Activated CD4-positive, alpha-beta memory T cell treated with anti-CD3 and anti-CD28 coated beads for 36 hours (primary cell): ENCODE results near the gene TANK. TPM values are rescaled to one million over a fixed set of nuclear protein-coding genes. Genes with fewer than 3 reads are reported as not detected.
A peak's percentile ranks its signal among the peaks of the same experiment; 100 is the strongest.

ENCODE experiments used
- CTCF ChIA-PET: fragments of 350-600 bp; sonication (Branson Sonifier 250); formaldehyde crosslinking; loops from one replicate; lab custom pipeline; 2021; ENCODE audit warnings: antibody characterized with exemption, inconsistent platforms; lab: Charles Lee
- POLR2A ChIA-PET: fragments of 350-600 bp; sonication (Branson Sonifier 250); formaldehyde crosslinking; loops from one replicate; lab custom pipeline; 2021; ENCODE audit warnings: antibody characterized with exemption; lab: Charles Lee
- DNase-seq: peaks from one replicate; pipeline ENCODE4 v3.0.0-alpha.2; 2020
- H3K27ac Mint-ChIP-seq: one replicate; pipeline ENCODE4 v1.8.0; 2021; ENCODE audit warnings: mixed read lengths
- H3K27me3 Mint-ChIP-seq: one replicate; pipeline ENCODE4 v1.8.0; 2021; ENCODE audit warnings: mixed read lengths
- H3K36me3 Mint-ChIP-seq: one replicate; pipeline ENCODE4 v1.8.0; 2021; ENCODE audit warnings: mixed read lengths
- H3K4me1 Mint-ChIP-seq: one replicate; pipeline ENCODE4 v1.8.0; 2021; ENCODE audit warnings: low read depth, mixed read lengths
- H3K4me3 Mint-ChIP-seq: one replicate; pipeline ENCODE4 v1.8.0; 2021; ENCODE audit warnings: mild to moderate bottlenecking, mixed read lengths
- H3K9me3 Mint-ChIP-seq: one replicate; pipeline ENCODE4 v1.8.0; 2021; ENCODE audit warnings: mixed read lengths
- intact Hi-C: fragments of 100-400 bp; cut with micrococcal nuclease; formaldehyde crosslinking; loops from one replicate; pipeline ENCODE4 v1.15.1; 2023
- total RNA-seq, 2 experiments: library from RNA; stranded (reverse); gene quantifications; one replicate each; pipeline ENCODE4 v1.2.3, GENCODE V29; 2021

The TANK gene, protein sequence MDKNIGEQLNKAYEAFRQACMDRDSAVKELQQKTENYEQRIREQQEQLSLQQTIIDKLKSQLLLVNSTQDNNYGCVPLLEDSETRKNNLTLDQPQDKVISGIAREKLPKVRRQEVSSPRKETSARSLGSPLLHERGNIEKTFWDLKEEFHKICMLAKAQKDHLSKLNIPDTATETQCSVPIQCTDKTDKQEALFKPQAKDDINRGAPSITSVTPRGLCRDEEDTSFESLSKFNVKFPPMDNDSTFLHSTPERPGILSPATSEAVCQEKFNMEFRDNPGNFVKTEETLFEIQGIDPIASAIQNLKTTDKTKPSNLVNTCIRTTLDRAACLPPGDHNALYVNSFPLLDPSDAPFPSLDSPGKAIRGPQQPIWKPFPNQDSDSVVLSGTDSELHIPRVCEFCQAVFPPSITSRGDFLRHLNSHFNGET
- total RNA-seq = 10 to 100 TPM; 71.4 to 74.1 TPM

DNA sequence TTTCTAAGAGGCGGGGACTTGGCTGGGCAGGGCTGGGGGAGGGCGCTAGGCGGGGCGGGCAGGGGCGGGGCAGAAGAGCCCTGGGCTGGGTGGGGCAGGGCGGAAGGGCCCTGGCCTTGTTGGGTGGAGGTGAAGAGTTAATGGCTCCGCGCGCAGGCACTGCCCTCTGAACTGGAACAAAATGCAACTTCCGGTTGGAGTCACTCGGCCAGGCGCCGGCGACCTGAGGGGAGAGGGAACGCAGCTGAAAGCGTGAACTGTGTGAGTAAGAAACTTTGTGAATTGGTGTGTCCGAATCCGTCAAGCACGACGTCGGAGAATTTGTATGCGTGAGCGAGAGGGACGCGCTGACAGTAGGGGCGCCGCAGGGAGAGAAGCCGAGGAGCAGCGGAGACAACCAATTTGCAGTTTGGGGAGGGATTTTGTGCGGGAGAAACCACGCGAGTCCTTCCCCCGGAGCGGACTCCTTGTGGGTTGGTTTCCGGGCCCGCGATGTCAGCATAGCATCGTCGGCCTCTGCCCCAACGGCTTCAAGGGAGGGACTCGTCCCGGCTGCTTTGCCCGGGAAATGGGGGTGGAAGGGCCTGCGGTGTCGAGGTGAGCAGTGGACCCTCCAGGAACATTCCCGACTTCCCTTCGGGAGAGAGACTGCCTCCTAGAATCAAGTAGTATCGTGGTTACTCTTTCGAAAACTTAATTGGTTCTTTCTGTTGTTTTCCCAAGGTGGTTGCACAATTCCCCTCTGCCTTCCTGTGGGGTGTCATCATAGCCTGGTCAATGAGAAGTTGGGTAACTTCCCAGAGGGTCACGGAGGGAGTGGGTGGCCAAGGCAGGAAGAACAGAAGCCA is at the start of gene TANK:
Gene TANK, plus strand, starts transcription at position 203 of the 848 bp plus-strand sequence. CDS start 19,235 bp downstream, outside the sequence.
- H3K4me1 Mint-ChIP-seq = peaks cover 55% of the 10 kb centered on the region
- H3K36me3 Mint-ChIP-seq = peaks cover 37% of the 10 kb centered on the region
- peak within 1 kb of the TSS; percentile 96 for H3K4me3 Mint-ChIP-seq
- DNase-seq = peak; percentile 96
- H3K9me3 Mint-ChIP-seq = no peaks in the 10 kb centered on the region
- H3K27ac Mint-ChIP-seq = peak within 1 kb of the TSS; percentile 98
- intact Hi-C loops = loop anchor here (1.0 to 10.0 kb wide), 10 partner anchors 24 to 1266 kb away; partner anchors contain the start of gene PSMD14
- ChIA-PET POLR2A (no interaction called here), CTCF (interaction anchor here (0.7 to 1.3 kb wide), 2 partner anchors 20 to 96 kb away, joined by 3 to 4 read pairs; no protein-coding TSS in a partner anchor)
- no peaks in the 10 kb centered on the region for H3K27me3 Mint-ChIP-seq

DNA sequence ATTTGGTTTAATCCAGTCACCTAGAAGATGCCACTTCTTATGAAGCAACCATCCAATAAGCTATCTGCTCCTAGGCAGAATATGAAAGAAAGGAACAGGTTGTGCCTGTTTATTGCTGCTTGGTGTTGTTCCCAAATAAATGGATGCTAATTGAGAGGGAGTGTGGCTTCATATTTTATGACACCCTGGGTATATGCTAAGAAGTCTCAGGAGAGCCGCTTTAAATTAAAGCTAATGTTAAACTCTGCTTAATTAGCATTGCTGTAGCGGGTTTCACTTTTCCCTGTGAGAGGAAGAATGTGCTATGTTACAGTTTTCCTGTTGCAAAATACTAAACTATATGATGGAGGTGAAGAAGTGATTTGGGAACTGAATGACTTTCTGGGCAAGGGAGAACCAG is 48.7 kb upstream of the TANK start:
- intact Hi-C loops = no loop called here
- ChIA-PET CTCF (interaction anchor here (2.7 kb wide), 1 partner anchor 48 kb away, joined by 8 read pairs; no protein-coding TSS in a partner anchor), POLR2A (no interaction called here)
- H3K27ac Mint-ChIP-seq = no peak overlapping the region
- H3K4me1 Mint-ChIP-seq = peaks cover 9% of the 10 kb centered on the region
- no peaks in the 10 kb centered on the region for H3K9me3 Mint-ChIP-seq
- H3K4me3 Mint-ChIP-seq = no peak overlapping the region
- no peaks in the 10 kb centered on the region for H3K36me3 Mint-ChIP-seq
- DNase-seq = no peak
- no peaks in the 10 kb centered on the region for H3K27me3 Mint-ChIP-seq

DNA sequence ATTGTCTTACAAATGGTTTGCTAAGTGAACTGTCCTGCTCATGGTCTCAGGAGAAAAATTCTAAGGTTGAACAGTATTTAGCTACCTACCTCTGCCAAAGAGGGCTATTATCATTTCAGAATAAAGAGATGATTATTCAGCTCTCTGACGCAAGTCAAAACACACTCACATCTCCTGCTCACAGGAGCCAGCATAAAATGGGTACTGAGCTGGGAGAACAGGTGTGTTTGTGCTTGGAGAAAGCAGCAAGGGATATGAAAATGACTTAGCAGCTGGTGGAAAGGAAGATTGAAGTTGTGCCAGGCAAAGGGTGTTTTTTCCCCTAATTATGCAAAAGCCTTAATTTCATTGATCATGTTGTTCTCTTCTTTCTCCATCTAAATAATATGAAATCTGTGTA is 47.3 kb upstream of the TANK start:
- intact Hi-C loops = no loop called here
- ChIA-PET CTCF (interaction anchor here (1.2 to 2.7 kb wide), 2 partner anchors 31 to 49 kb away, joined by 3 to 8 read pairs; no protein-coding TSS in a partner anchor), POLR2A (interaction anchor here (1.3 to 1.9 kb wide), 2 partner anchors 8 to 23 kb away, joined by 3 to 6 read pairs; no protein-coding TSS in a partner anchor)
- DNase-seq = no peak
- Mint-ChIP-seq H3K27ac (no peak overlapping the region), H3K36me3 (no peaks in the 10 kb centered on the region), H3K4me1 (peaks cover 3% of the 10 kb centered on the region), H3K4me3 (no peak overlapping the region), H3K27me3 (no peaks in the 10 kb centered on the region), H3K9me3 (no peaks in the 10 kb centered on the region)

DNA sequence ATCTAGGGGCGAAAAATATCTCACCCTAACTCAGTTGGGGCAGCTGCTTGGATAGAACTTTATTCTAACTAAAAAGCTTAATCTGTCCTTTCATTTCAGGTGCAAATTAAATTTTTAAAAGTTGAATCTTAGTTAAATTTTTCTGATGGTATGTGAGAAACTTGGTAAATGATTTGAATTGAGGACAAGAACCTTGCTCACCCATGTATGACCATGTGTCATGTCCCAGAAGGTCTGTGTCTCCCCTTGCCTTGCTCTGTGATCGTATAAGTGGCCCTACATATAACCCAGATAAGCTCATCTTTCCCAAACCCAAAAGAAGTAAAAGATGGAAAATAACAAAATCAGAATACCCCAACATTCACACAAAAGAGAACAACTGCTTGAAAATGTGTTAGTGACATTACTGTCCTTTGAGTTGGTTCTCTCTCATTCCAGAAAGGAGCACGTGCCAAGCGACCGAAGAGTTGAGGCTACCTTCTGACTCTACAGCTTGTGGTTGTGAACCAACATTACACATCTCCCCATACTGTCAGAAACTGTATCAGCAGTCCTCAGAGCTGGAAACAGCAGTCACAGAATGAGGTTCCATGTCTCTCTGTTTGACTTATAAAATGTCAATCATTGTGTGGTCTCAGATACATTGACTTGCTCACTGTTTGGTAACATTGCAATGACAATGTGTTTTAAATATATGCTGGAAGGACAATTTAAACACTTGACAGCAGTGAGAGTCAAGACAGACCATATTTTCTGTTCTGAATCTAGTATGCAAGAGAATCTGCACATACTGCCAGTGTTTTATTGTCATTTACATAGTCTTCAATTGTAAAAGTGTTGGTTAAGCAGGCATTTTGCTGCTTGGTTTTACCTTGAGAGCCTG is 46.3 kb upstream of the TANK start:
- Mint-ChIP-seq H3K36me3 (no peaks in the 10 kb centered on the region), H3K27me3 (no peaks in the 10 kb centered on the region), H3K27ac (no peak overlapping the region), H3K4me3 (no peak overlapping the region), H3K9me3 (no peaks in the 10 kb centered on the region), H3K4me1 (peaks cover 3% of the 10 kb centered on the region)
- intact Hi-C loops = no loop called here
- peak; percentile 25 for DNase-seq
- ChIA-PET POLR2A (interaction anchor here (1.3 to 1.9 kb wide), 2 partner anchors 9 to 22 kb away, joined by 3 to 6 read pairs; no protein-coding TSS in a partner anchor), CTCF (interaction anchor here (0.6 to 2.7 kb wide), 3 partner anchors 30 to 1190 kb away, joined by 3 to 8 read pairs (median 3); no protein-coding TSS in a partner anchor)

DNA sequence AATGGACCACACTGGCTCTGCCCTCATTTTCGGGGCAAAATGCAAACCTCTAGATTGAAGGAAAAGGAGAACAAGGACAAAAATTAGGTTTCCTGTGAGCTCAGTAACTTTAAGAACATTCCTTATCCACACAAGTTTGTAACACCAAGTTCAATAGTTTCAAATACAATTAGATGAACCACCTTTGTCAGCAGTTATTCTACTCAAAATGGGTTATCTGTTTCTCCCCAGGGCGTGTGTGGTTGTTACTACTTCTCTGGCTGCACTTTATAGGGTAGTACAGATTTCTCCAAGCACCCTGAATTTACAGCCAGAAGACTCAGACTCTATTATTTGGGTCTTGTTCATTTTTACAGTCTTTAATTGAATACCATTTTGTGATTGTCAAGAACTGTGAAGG is 45.0 kb upstream of the TANK start:
- ChIA-PET CTCF (interaction anchor here (0.6 kb wide), 1 partner anchor 108 kb away, joined by 3 read pairs; no protein-coding TSS in a partner anchor), POLR2A (no interaction called here)
- H3K36me3 Mint-ChIP-seq = peaks cover 2% of the 10 kb centered on the region
- no peak overlapping the region for H3K4me3 Mint-ChIP-seq
- no peak overlapping the region for H3K27ac Mint-ChIP-seq
- no peak for DNase-seq
- H3K9me3 Mint-ChIP-seq = no peaks in the 10 kb centered on the region
- peaks cover 3% of the 10 kb centered on the region for H3K4me1 Mint-ChIP-seq
- intact Hi-C loops = no loop called here
- H3K27me3 Mint-ChIP-seq = no peaks in the 10 kb centered on the region

DNA sequence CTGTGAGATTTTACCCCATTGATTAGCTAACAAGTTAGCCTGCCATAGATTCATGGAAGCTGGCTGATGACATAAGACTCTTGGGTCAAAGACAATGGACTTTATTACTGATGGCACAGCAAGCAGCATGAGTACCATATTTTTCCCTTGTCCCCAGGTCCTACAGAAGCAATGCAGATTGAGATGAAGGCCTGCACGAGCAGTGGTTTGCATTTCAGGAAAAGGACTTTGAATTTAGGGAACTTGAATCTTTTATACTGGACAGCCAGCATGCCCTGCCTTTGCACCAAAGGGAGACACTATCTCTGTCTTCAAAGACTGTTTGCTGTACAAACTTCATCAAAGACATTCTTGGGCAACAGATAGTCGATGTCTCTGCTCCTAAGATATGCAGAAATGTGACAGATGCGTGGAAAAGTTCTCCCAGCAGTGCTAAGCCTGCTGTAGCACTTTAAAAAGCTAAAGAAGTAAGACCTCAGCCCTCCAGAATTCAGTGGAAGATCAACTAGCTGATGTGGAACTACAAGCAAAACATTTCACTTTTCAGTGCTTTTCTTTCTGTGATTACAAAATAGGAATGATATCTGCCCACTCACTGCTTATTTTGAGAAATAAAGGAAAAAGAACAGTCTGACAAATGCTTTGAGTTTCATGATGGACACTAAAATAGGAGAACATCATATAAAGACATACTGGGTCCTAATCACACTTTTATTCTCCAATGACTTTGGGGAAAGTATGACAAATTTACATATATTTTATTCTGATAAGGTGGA is 44.4 kb upstream of the TANK start:
- intact Hi-C loops = no loop called here
- Mint-ChIP-seq H3K36me3 (peaks cover 2% of the 10 kb centered on the region), H3K4me3 (no peak overlapping the region), H3K4me1 (peaks cover 3% of the 10 kb centered on the region), H3K9me3 (no peaks in the 10 kb centered on the region), H3K27me3 (no peaks in the 10 kb centered on the region), H3K27ac (no peak overlapping the region)
- CTCF ChIA-PET = interaction anchor here (0.6 to 3.2 kb wide), 3 partner anchors 52 to 216 kb away, joined by 3 to 11 read pairs (median 3); no protein-coding TSS in a partner anchor
- POLR2A ChIA-PET = no interaction called here
- DNase-seq = no peak

DNA sequence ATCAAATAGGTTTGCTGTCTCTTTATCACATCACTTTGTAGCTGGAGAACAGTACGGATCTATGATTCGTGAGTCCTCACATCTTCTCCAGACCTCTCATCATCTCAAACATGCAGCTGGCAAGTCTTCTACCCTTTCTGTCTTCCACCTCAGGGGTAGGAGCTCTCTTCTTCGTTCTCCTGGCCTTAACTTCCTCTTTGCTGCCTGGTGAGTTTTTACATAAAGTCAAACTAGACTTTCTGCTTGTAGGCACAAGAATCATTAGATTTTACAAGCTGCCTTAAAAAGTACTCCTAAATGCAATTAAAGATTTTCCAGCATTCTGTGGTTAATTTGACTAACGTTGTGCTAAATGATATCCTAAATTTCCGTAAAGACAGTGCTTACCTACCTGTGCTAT is 43.7 kb upstream of the TANK start:
- Mint-ChIP-seq H3K36me3 (peaks cover 2% of the 10 kb centered on the region), H3K27ac (no peak overlapping the region), H3K27me3 (no peaks in the 10 kb centered on the region), H3K9me3 (no peaks in the 10 kb centered on the region), H3K4me1 (peaks cover 3% of the 10 kb centered on the region), H3K4me3 (no peak overlapping the region)
- ChIA-PET CTCF (interaction anchor here (0.7 to 3.2 kb wide), 3 partner anchors 53 to 865 kb away, joined by 3 to 11 read pairs (median 3); no protein-coding TSS in a partner anchor), POLR2A (no interaction called here)
- intact Hi-C loops = no loop called here
- no peak for DNase-seq

DNA sequence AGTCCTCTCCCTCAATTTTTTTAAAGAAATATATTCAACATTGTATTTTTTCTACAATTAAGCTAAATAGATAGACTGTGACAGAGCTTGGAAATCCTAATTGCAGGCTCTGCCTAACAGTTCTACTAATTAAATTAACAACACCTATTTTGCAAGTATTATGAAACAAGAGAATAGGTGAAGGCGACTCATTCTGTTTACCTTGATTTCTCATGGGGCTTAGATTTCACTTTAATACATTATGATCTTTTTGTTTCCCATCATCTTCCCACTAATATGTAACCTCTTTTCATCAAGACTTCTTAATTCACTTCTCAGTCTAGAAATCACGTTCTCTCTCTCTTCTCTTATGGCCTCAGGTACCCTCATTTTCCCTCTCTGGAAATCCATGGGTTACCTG is 42.7 kb upstream of the TANK start:
- intact Hi-C loops = no loop called here
- Mint-ChIP-seq H3K4me1 (peaks cover 7% of the 10 kb centered on the region), H3K36me3 (peaks cover 2% of the 10 kb centered on the region), H3K4me3 (no peak overlapping the region), H3K27ac (no peak overlapping the region), H3K27me3 (no peaks in the 10 kb centered on the region), H3K9me3 (no peaks in the 10 kb centered on the region)
- ChIA-PET POLR2A (no interaction called here), CTCF (interaction anchor here (3.2 kb wide), 1 partner anchor 54 kb away, joined by 11 read pairs; no protein-coding TSS in a partner anchor)
- no peak for DNase-seq

DNA sequence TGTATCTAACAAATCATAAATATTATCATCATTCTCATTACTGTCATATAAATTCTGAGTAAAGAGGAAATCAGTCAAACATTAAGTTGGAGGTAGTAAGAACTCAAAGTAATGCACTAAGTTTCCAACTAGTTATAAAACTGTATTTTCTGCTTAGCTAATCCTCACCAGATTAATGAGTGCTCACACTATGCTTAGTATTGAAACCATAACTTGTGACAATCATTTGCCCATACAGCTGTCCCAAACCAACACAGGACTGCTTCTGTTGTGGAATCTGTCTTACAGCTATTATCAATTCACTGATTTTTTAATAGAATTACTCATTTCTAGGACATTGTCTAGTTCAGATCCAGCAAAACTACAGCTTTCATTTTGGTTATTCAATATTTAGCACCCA is 41.5 kb upstream of the TANK start:
- Mint-ChIP-seq H3K4me3 (no peak overlapping the region), H3K27ac (no peak overlapping the region), H3K36me3 (peaks cover 2% of the 10 kb centered on the region), H3K27me3 (no peaks in the 10 kb centered on the region), H3K4me1 (peaks cover 19% of the 10 kb centered on the region), H3K9me3 (no peaks in the 10 kb centered on the region)
- intact Hi-C loops = no loop called here
- CTCF ChIA-PET = interaction anchor here (1.2 to 3.2 kb wide), 3 partner anchors 12 to 911 kb away, joined by 4 to 11 read pairs (median 4); no protein-coding TSS in a partner anchor
- DNase-seq = no peak
- POLR2A ChIA-PET = interaction anchor here (1.3 to 1.4 kb wide), 2 partner anchors 14 to 19 kb away, joined by 3 to 6 read pairs; no protein-coding TSS in a partner anchor

DNA sequence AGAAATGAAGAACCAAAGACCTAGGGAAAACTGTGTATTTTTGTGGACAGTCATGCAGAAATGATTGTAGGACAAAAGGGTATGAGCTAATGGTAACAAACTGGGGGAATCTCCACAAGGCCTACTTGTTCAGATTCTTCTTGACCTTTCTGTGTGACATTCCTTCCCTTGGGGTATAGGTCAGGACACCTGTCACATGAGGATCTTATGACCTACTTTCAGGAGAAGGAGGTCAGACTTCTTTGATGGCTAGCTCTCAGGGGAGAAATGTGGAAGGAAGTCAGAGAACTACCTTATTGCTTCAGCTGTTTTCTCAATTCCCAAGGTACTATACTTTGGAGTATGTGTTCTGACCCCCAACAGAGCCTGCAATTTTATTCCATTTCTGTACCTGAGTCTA is 40.7 kb upstream of the TANK start:
- no peak overlapping the region for H3K27ac Mint-ChIP-seq
- POLR2A ChIA-PET = interaction anchor here (1.3 to 1.4 kb wide), 2 partner anchors 15 to 19 kb away, joined by 3 to 6 read pairs; no protein-coding TSS in a partner anchor
- intact Hi-C loops = no loop called here
- no peak overlapping the region for H3K4me3 Mint-ChIP-seq
- peaks cover 24% of the 10 kb centered on the region for H3K4me1 Mint-ChIP-seq
- no peak for DNase-seq
- H3K36me3 Mint-ChIP-seq = peaks cover 2% of the 10 kb centered on the region
- no peaks in the 10 kb centered on the region for H3K9me3 Mint-ChIP-seq
- CTCF ChIA-PET = interaction anchor here (0.8 to 1.5 kb wide), 2 partner anchors 11 to 12 kb away, joined by 3 to 4 read pairs; no protein-coding TSS in a partner anchor
- H3K27me3 Mint-ChIP-seq = no peaks in the 10 kb centered on the region
